PC-9 (cell line): ENCODE results near the gene ERC1.

Experiments
- CTCF ChIP-seq: fragments of 200-600 bp; sonication (generic); conservative IDR thresholded peaks from 2 replicates; pipeline ENCODE4 v1.6.1; 2017; ENCODE audit warnings: mixed run types, antibody characterized with exemption, mild to moderate bottlenecking, moderate library complexity
- EZH2 ChIP-seq: fragments of 200-600 bp; sonication (generic); IDR thresholded peaks from 2 replicates; pipeline ENCODE4 v1.8.0; 2017; ENCODE audit warnings: antibody characterized with exemption, low read depth

DNA sequence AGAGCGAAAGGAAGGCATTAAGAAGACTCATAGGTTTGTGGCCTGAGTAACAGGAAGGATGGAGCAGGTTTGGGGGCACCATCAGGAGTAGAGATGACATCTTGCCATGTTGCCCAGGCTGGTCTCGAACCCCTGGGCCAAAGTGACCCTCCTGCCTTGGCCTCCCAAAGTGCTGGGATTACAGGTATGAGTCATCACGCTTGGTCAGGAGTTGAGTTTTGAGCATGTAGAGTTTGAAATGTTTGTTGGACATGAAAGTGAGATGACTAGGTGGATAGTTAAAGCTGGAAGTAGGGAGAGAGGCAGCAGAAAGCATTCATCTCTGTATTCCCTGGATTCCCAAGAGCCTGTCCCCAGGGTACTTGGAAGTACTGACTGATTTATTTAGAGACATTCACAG, 112.6 kb downstream of the ERC1 start:
- TF ChIP-seq CTCF (no peak), EZH2 (no peak)
